ENCODE results near the gene FDX2. TPM values are rescaled to one million over a fixed set of nuclear protein-coding genes. Genes with fewer than 3 reads are reported as not detected.

The FDX2 gene
- total and polyA plus RNA-seq, 2 of the 13 experiments (the other 11 are each of a cell fraction or from before 2014, with no cell fraction given): 21.0 to 24.7 TPM

GRCh38 chr19:10334588-10335351, 19.0 kb upstream of the FDX2 start (continued):
- no peak for TF ChIP-seq ZNF407 (CRISPR knock-in tag; IDR thresholded peaks at IDR 0.05; ENCODE audit: not compliant biosample characterization)
- no peak for TF ChIP-seq ZNF503 (CRISPR knock-in tag; IDR thresholded peaks at IDR 0.05)
- peak; percentile 71; the same call in 1 of the 2 replicates for TF ChIP-seq GABPB1 (CRISPR knock-in tag; IDR thresholded peaks at IDR 0.05)
- TF ChIP-seq PRMT3 (CRISPR knock-in tag; IDR thresholded peaks at IDR 0.05; ENCODE audit: borderline replicate concordance, low read depth): no peak
- TF ChIP-seq MYC (CRISPR knock-in tag; IDR thresholded peaks at IDR 0.05; ENCODE audit: borderline replicate concordance): peak; percentile 87; the same call in 1 of the 2 replicates
- no peak for TF ChIP-seq ELF4 (CRISPR knock-in tag; IDR thresholded peaks at IDR 0.05; ENCODE audit: borderline replicate concordance)
- TF ChIP-seq ZNF557 (CRISPR knock-in tag; IDR thresholded peaks at IDR 0.05): no peak
- no peak for TF ChIP-seq SRSF1 (optimal IDR thresholded peaks at IDR 0.05; ENCODE audit: low read depth, low read length)
- TF ChIP-seq SP140L (CRISPR knock-in tag; IDR thresholded peaks at IDR 0.05; ENCODE audit: borderline replicate concordance): no peak
- TF ChIP-seq SAP130 (CRISPR knock-in tag; IDR thresholded peaks at IDR 0.05; ENCODE audit: low read depth): peak; percentile 98
- peak; percentile 91 for TF ChIP-seq DRAP1 (CRISPR knock-in tag; IDR thresholded peaks at IDR 0.05)
- no peak for TF ChIP-seq ZNF709 (CRISPR knock-in tag; IDR thresholded peaks at IDR 0.05)
- TF ChIP-seq ZNF607 (CRISPR knock-in tag; IDR thresholded peaks at IDR 0.05; ENCODE audit: borderline replicate concordance): no peak; the same call in 1 of the 2 replicates
- no peak for TF ChIP-seq THAP9 (CRISPR knock-in tag; IDR thresholded peaks at IDR 0.05; ENCODE audit: borderline replicate concordance)
- no peak for TF ChIP-seq ATF1 (CRISPR knock-in tag; IDR thresholded peaks at IDR 0.05)
